Measurements from ENCODE around the gene MAP7D1.
"Not testable (repeated sequence)": the region's sequence is repeated elsewhere in the genome, so short reads cannot be mapped to it uniquely, and the experiment has no call there.

The MAP7D1 gene

DNA sequence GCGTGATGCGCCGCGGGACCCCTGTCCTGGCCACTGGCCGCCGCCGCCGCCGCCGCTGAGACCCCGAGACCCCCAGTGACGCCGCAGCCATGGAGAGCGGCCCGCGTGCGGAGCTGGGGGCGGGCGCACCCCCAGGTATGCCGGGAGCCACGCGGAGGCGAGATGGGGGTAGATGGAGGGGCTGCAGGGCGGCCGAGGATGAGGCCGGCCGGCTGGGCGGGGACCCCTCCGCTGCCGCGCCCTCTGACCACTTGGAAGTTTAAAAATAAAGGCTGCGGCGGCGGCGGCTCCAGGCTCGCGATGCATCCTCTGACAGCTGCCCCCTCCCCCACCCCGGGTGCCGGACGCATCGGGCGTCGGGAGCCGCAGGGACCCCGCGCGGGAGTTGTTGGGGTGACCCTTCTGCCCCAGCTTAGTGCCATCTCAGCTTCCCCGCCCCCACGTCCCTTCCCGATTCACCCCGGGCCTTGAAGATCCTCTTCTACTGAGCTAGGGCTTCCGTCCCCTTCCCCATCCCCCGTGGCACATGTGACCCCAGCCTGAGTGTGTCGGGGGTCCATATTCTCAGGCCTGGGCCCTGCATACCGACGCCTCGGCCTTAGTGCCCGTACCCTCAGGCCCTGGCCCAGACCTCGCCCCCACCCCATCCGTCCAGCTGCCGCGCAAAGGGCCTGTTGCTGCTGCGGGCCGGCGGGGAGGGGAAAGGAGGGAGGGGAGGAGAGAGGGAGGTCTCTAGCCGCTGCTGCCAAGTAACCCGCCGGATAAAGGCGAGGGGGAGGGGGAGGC, 562 bp downstream of the MAP7D1 start:
- peaks cover 54% of the 10 kb centered on the region for H3K4me1 ChIP-seq (ENCODE audit: control insufficient read depth, insufficient read depth, low read length)
- peak overlapping the region; percentile 99 for H3K4me2 ChIP-seq (ENCODE audit: low read length)
- H3K27me3 ChIP-seq (ENCODE audit: control insufficient read depth, insufficient read depth, low read length): no peaks in the 10 kb centered on the region
- H3K9ac ChIP-seq (ENCODE audit: low read depth, low read length): peak overlapping the region; percentile 97
- peaks cover 20% of the 10 kb centered on the region for H3K36me3 ChIP-seq (ENCODE audit: insufficient read depth, low read length)
- no peaks in the 10 kb centered on the region for H3K9me3 ChIP-seq (replicated peaks; ENCODE audit: low read length)
- peak overlapping the region; percentile 96 for H3K4me3 ChIP-seq (ENCODE audit: low read length)

DNA sequence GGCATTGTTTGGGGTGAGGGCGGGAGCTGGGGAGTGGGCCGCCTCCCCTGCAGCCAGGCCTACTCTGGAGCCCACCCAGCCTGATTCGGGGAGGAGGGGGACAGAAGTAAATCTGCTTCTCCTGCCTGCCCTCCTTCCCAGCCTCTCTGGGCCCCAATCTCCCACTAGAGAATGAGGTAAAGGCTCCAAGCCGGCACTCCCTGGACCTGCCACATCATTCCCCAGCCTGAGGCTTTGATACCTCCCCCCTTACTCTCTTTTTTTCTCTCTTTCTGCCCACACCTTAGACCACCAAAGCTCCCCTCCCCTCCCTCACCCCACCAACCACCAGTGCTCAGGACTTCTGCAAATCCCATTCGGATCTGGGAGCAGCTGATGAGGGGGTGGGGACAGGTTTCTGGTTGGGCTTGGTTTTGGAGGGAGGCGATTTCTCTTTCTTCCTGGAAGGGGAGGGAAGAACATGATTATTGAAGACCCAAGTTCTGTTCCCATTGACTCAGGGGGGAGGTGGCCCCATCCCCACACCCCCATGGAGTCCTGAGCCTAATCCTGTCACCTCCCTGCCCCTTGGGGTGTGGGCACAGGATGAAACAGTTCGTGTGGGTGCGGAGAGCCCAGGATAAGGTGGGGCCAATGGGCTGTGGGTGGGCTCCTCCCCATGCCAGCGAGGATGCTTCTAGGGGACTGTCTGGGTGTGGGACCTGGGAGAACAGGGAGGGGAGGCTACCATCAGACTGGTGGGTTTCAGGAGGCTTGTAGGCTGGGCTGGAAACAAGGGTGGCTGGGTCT, 1.3 kb downstream of the MAP7D1 start:
- H3K9me3 ChIP-seq (replicated peaks; ENCODE audit: low read length): no peaks in the 10 kb centered on the region
- peak overlapping the region; percentile 96 for H3K4me3 ChIP-seq (ENCODE audit: low read length)
- peaks cover 56% of the 10 kb centered on the region for H3K4me1 ChIP-seq (ENCODE audit: control insufficient read depth, insufficient read depth, low read length)
- H3K36me3 ChIP-seq (ENCODE audit: insufficient read depth, low read length): peaks cover 24% of the 10 kb centered on the region
- peak overlapping the region; percentile 97 for H3K9ac ChIP-seq (ENCODE audit: low read depth, low read length)
- no peaks in the 10 kb centered on the region for H3K27me3 ChIP-seq (ENCODE audit: control insufficient read depth, insufficient read depth, low read length)
- peak overlapping the region; percentile 99 for H3K4me2 ChIP-seq (ENCODE audit: low read length)

- H3K36me3 ChIP-seq (ENCODE audit: insufficient read depth, low read length): peaks cover 32% of the 10 kb centered on the region
- peak overlapping the region; percentile 99 for H3K4me2 ChIP-seq (ENCODE audit: low read length)
- no peaks in the 10 kb centered on the region for H3K27me3 ChIP-seq (ENCODE audit: control insufficient read depth, insufficient read depth, low read length)
- H3K9me3 ChIP-seq (replicated peaks; ENCODE audit: low read length): no peaks in the 10 kb centered on the region
- H3K9ac ChIP-seq (ENCODE audit: low read depth, low read length): peak overlapping the region; percentile 97
- H3K4me1 ChIP-seq (ENCODE audit: control insufficient read depth, insufficient read depth, low read length): peaks cover 62% of the 10 kb centered on the region
- peak overlapping the region; percentile 96 for H3K4me3 ChIP-seq (ENCODE audit: low read length)
These were observed 2.2 kb downstream of the MAP7D1 start for GRCh38 chr1:36157973-36158826.

DNA sequence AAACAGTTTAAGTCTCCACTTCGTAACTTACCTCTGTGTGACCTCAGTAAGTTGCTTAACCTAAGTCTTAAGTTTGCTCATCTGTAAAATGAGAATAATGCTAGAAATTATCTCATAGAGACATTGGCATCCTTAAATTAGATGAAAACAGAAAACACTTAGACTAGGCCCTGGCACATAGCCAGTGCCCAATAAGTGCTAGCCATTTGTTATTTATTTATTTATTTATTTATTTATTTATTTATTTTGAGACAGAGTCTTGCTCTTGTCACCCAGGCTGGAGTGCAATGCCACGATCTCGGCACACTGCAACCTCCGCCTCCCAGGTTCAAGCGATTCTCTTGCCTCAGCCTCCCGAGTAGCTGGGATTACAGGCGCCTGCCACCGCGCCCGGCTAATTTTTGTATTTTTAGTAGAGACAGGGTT, 2.9 kb downstream of the MAP7D1 start:
- Histone ChIP-seq H3K4me1 (ENCODE audit: control insufficient read depth, insufficient read depth, low read length) (peaks cover 62% of the 10 kb centered on the region), H3K4me3 (ENCODE audit: low read length) (peak overlapping the region; percentile 96), H3K4me2 (ENCODE audit: low read length) (peak overlapping the region; percentile 99), H3K36me3 (ENCODE audit: insufficient read depth, low read length) (peaks cover 33% of the 10 kb centered on the region), H3K9ac (ENCODE audit: low read depth, low read length) (peak overlapping the region; percentile 97)
- not testable (repeated sequence) for H3K27me3 ChIP-seq (ENCODE audit: control insufficient read depth, insufficient read depth, low read length); H3K9me3 ChIP-seq (replicated peaks; ENCODE audit: low read length)

DNA sequence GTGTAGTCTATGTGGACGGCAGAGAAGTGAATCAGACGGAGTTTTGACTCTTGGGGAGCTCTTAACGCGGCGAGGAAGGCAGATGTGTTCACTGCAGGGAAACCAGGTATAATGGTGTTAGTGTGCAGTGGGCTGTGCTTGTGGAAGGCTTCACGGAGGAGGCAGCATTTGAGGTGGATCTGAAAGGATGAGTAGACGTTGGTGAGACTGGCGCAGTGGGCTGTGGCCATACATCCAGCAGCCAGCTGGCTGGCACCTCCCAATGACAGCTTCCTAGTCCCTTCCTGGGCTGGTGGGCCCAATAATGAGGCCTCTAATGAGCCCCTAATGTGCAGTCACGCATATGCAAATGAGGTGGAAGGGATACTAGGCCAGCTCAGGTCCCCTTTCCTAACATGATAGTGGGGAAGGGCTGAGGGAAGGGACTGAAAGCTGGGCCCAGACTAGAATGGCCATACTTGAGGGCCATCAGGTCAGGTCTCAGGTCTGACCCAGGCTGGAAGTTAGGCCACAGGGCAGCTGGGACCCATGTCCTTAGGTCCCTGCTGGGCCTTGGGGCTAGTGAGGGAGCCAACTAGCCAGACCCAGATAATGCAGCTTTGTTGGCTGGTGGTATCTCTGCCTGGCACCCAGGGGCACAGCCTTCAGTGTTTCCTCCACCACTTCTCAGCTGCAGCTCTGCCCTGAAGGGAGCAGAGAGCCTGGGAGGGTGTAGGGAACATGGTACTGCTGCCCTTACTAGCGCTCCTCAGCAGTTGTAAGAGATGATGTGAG, 3.8 kb downstream of the MAP7D1 start:
- peaks cover 42% of the 10 kb centered on the region for H3K36me3 ChIP-seq (ENCODE audit: insufficient read depth, low read length)
- peak overlapping the region; percentile 77 for H3K9ac ChIP-seq (ENCODE audit: low read depth, low read length)
- no peaks in the 10 kb centered on the region for H3K27me3 ChIP-seq (ENCODE audit: control insufficient read depth, insufficient read depth, low read length)
- peaks cover 60% of the 10 kb centered on the region for H3K4me1 ChIP-seq (ENCODE audit: control insufficient read depth, insufficient read depth, low read length)
- peak overlapping the region; percentile 67 for H3K4me3 ChIP-seq (ENCODE audit: low read length)
- H3K4me2 ChIP-seq (ENCODE audit: low read length): peak overlapping the region; percentile 87
- no peaks in the 10 kb centered on the region for H3K9me3 ChIP-seq (replicated peaks; ENCODE audit: low read length)

DNA sequence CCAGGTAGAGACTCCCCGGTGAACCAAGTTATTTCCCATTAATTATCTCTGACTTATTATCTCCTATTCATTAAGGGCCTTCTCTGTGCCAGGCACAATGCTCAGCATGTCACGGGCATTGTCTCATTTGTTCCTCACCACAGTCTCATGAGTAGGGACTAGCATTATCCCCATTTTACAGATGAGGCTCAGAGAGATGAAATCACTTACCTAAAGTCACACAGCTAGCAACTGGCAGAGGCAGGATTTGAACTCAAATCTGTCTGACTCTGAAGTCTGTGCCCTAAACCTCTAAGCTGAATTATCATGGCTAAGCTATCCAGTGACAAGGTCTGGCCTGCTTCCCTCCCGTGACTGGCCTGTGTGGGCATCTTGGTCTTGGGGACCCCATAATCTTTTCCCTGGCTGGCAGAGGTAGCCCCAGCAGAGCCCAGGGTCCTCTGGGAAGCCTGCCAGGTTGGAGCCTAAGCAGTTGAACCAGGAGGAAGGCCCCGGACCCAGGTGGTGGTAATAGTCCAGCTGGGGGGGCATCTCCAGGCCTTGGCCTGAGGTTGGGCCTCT, 4.5 kb downstream of the MAP7D1 start:
- H3K36me3 ChIP-seq (ENCODE audit: insufficient read depth, low read length): peaks cover 43% of the 10 kb centered on the region
- peak overlapping the region; percentile 87 for H3K4me2 ChIP-seq (ENCODE audit: low read length)
- H3K4me1 ChIP-seq (ENCODE audit: control insufficient read depth, insufficient read depth, low read length): peaks cover 53% of the 10 kb centered on the region
- H3K9ac ChIP-seq (ENCODE audit: low read depth, low read length): peak overlapping the region; percentile 77
- H3K4me3 ChIP-seq (ENCODE audit: low read length): peak overlapping the region; percentile 67
- H3K27me3 ChIP-seq (ENCODE audit: control insufficient read depth, insufficient read depth, low read length): no peaks in the 10 kb centered on the region
- H3K9me3 ChIP-seq (replicated peaks; ENCODE audit: low read length): no peaks in the 10 kb centered on the region

DNA sequence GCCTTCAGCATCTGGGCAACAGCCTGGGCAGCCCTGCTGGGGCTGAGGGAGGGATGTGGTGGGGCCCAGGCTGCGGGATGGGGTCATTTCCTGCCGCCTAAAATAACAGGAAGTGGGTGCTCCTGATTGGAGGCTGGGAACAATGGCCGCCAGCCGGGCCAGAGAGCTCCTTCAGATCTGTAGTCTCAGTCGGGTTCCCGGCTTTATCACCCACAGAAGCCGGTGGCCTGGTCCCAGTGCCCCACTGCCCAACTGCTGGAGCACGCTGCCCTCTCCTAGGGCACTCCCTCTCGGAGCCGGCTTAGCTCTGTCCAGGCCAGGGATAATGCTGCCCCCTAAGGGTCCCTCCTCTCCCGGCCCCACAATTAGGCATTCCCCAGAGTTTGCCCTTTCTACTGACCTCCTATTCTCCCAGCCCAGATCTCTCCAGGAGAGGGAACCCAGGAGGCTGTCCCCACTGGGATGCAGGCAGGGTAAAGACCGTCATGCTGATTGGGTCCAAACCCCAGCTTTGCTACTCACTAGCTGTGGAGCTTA, 5.1 kb downstream of the MAP7D1 start:
- peaks cover 43% of the 10 kb centered on the region for H3K36me3 ChIP-seq (ENCODE audit: insufficient read depth, low read length)
- H3K4me3 ChIP-seq (ENCODE audit: low read length): peak overlapping the region; percentile 67
- no peaks in the 10 kb centered on the region for H3K9me3 ChIP-seq (replicated peaks; ENCODE audit: low read length)
- H3K4me1 ChIP-seq (ENCODE audit: control insufficient read depth, insufficient read depth, low read length): peaks cover 55% of the 10 kb centered on the region
- no peaks in the 10 kb centered on the region for H3K27me3 ChIP-seq (ENCODE audit: control insufficient read depth, insufficient read depth, low read length)
- peak overlapping the region; percentile 77 for H3K9ac ChIP-seq (ENCODE audit: low read depth, low read length)
- peak overlapping the region; percentile 87 for H3K4me2 ChIP-seq (ENCODE audit: low read length)

DNA sequence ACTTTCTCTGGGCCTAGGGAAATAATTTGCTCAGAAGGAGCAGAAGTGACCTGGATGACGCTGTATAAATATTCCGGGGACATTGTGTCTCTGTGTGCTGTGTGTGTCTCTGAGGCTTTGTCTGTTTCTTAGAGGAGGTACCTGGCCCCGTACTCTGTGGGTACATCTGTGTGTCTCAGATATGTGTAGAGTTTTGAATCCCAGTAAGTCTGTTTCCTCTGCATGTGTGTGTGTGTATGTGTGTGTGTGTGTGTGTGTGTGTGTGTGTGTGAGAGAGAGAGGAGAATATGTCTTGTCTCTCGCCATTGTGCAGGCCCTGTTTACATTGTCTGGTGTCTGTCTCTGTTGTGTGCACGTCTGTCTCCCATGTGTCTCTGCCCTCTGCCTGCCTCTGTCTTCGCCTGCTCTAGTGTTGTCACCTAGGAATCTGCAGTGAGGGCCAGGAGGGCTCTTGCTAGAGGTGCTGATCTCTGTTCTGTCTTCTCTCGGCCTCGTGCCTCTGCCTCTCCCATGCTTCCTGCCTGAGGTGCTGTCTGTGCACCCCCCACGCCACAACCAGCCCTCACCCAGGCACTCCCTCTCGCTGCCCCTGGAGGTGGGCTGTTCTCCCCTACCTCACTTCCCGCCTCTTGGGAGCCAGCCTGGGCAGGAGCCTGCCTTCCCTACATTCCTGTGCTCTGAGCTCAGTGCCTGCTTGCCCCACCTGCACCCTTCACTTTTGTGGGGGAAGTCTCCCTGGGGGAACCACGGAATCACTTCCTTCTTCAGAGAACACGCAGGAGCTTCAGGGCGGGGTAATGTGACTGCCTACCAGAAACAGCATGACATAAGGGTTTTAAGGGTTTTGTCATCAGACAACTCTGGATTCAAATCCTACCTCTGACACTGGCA, 5.9 kb downstream of the MAP7D1 start:
- H3K27me3 ChIP-seq (ENCODE audit: control insufficient read depth, insufficient read depth, low read length): no peaks in the 10 kb centered on the region
- H3K4me3 ChIP-seq (ENCODE audit: low read length): peak overlapping the region; percentile 67
- peak overlapping the region; percentile 87 for H3K4me2 ChIP-seq (ENCODE audit: low read length)
- peaks cover 61% of the 10 kb centered on the region for H3K4me1 ChIP-seq (ENCODE audit: control insufficient read depth, insufficient read depth, low read length)
- peaks cover 43% of the 10 kb centered on the region for H3K36me3 ChIP-seq (ENCODE audit: insufficient read depth, low read length)
- no peaks in the 10 kb centered on the region for H3K9me3 ChIP-seq (replicated peaks; ENCODE audit: low read length)
- peak overlapping the region; percentile 77 for H3K9ac ChIP-seq (ENCODE audit: low read depth, low read length)

GRCh38 chr1:36162680-36163239, 6.8 kb downstream of the MAP7D1 start:
- H3K4me3 ChIP-seq (ENCODE audit: low read length): no peak overlapping the region
- peaks cover 67% of the 10 kb centered on the region for H3K4me1 ChIP-seq (ENCODE audit: control insufficient read depth, insufficient read depth, low read length)
- H3K4me2 ChIP-seq (ENCODE audit: low read length): peak overlapping the region; percentile 87
- peaks cover 50% of the 10 kb centered on the region for H3K36me3 ChIP-seq (ENCODE audit: insufficient read depth, low read length)
- peak overlapping the region; percentile 77 for H3K9ac ChIP-seq (ENCODE audit: low read depth, low read length)
- H3K9me3 ChIP-seq (replicated peaks; ENCODE audit: low read length): no peaks in the 10 kb centered on the region
- H3K27me3 ChIP-seq (ENCODE audit: control insufficient read depth, insufficient read depth, low read length): no peaks in the 10 kb centered on the region
